Immature natural killer cell (primary cell): ENCODE data around the gene WDR55. TPM values are rescaled to one million over a fixed set of nuclear protein-coding genes. Genes with fewer than 3 reads are reported as not detected.
"Not testable (repeated sequence)": the region's sequence is repeated elsewhere in the genome, so short reads cannot be mapped to it uniquely, and the experiment has no call there.

Experiments
- DNase-seq, 3 donors: peaks; one replicate each; pipeline ENCODE4 v3.0.0; 2022; ENCODE audit warnings: mixed read lengths in 1 of 3
- H3K27ac Mint-ChIP-seq, 6 donors: one replicate each; pipeline ENCODE4 v1.8.0; 2020; ENCODE audit warnings: mixed read lengths in 6 of 6, mild to moderate bottlenecking in 5 of 6, inconsistent platforms in 4 of 6, moderate library complexity in 3 of 6
- H3K27me3 Mint-ChIP-seq, 3 donors: one replicate each; pipeline ENCODE4 v1.8.0; 2020 to 2021; ENCODE audit warnings: low read depth in 3 of 3, mild to moderate bottlenecking in 3 of 3, mixed read lengths in 3 of 3, moderate library complexity in 3 of 3, inconsistent platforms in 1 of 3
- H3K36me3 Mint-ChIP-seq, 3 donors: one replicate each; pipeline ENCODE4 v1.8.0; 2020; ENCODE audit warnings: mixed read lengths in 3 of 3, inconsistent platforms in 2 of 3, mild to moderate bottlenecking in 2 of 3
- H3K4me1 Mint-ChIP-seq, 2 donors: one replicate each; pipeline ENCODE4 v1.8.0; 2020; ENCODE audit warnings: inconsistent platforms in 2 of 2, mild to moderate bottlenecking in 2 of 2, mixed read lengths in 2 of 2, moderate library complexity in 1 of 2
- H3K4me3 Mint-ChIP-seq, 5 donors: one replicate each; pipeline ENCODE4 v1.8.0; 2020; ENCODE audit warnings: mild to moderate bottlenecking in 5 of 5, mixed read lengths in 5 of 5, inconsistent platforms in 3 of 5, moderate library complexity in 3 of 5
- H3K9me3 Mint-ChIP-seq, 6 donors: one replicate each; pipeline ENCODE4 v1.8.0; 2020; ENCODE audit warnings: mild to moderate bottlenecking in 6 of 6, mixed read lengths in 6 of 6, inconsistent platforms in 4 of 6, moderate library complexity in 3 of 6
- polyA plus RNA-seq, 3 donors: library from polyadenylated mRNA; unstranded; fragments of 300-500 nt; fragmentation: Illumina TruSeq; gene quantifications; one replicate each; pipeline ENCODE4 v1.2.3, GENCODE V29; 2021

The WDR55 gene
- 10 to 100 TPM; 11.0 to 20.2 (median 13.6) TPM for polyA plus RNA-seq

DNA sequence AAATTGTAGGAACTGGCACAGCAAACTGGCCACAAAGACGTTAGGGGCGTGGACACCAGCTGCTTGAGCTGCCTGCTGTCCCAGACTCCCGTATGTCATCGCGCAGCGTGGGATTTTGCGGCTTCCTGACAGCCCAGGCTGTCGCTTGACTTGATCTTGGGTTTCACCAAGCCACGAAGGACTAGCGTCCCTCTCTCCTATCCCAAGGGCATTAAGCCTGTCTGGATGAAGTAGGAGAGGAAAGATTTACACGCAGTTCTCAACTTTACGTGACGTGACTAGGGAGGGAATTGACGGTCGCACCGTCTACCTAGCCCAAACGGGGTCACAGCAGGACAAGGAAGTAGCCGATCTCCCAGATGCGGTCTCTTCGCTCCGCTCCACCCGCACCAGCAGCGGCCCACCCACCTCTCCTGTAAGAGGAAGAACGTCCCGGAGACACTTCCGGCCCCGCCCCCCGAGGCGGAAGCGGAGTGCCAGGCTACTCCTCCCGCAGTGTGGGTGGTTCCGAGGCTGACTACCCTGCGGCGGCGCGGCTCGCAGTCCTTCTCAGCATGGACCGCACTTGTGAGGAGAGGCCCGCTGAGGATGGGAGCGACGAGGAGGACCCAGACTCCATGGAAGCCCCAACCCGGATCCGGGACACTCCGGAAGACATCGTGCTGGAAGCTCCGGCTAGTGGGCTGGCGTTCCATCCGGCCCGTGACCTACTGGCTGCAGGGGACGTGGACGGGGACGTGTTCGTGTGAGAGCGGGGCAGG lies at the start of gene WDR55:
Gene WDR55, plus strand, starts transcription at position 546 of the 761 bp plus-strand sequence. Its CDS starts 9 bp downstream, at position 555.
- no peaks in the 10 kb centered on the region for H3K9me3 Mint-ChIP-seq
- peaks cover 39 to 47% of the 10 kb centered on the region in 2 donors for H3K4me1 Mint-ChIP-seq
- H3K4me3 Mint-ChIP-seq: peak within 1 kb of the TSS; percentile 97 to 99 (median 98)
- H3K36me3 Mint-ChIP-seq: peaks cover 15 to 45% (median 20%) of the 10 kb centered on the region in 3 donors
- peaks cover 11 to 18% (median 16%) of the 10 kb centered on the region in 3 donors for H3K27me3 Mint-ChIP-seq
- peak; percentile 93 to 94 (median 94) for DNase-seq
- H3K27ac Mint-ChIP-seq: peak within 1 kb of the TSS; percentile 96 to 99 (median 99)

DNA sequence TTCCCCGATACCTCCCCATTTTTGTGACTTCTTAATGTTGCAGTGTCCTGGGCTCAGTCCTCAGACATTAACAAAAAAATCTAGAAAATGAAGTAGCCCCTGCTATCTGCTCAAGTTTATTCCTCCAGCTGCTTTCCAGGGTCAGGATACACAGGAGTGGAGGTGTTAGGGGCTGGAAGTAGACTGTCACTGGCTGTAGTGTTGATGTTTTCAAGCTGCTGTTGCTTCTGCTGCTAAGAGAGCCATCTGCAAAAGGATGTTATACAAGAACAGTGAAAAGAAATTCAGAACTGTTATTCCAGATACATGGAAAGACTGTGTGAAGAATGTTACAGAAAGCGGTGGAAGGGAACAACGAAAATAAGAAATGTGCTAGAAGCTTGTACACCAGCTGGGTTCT lies 42.4 kb upstream of the WDR55 start:
- Mint-ChIP-seq H3K4me1 (no peaks in the 10 kb centered on the region), H3K36me3 (no peaks in the 10 kb centered on the region), H3K27ac (no peak overlapping the region), H3K9me3 (no peaks in the 10 kb centered on the region), H3K4me3 (no peak overlapping the region), H3K27me3 (peaks cover 0 to 11% (median 6%) of the 10 kb centered on the region in 3 donors)
- DNase-seq: no peak

- H3K9me3 Mint-ChIP-seq, H3K36me3 Mint-ChIP-seq, H3K4me1 Mint-ChIP-seq, H3K4me3 Mint-ChIP-seq, DNase-seq, H3K27ac Mint-ChIP-seq: not testable (repeated sequence)
- peaks cover 0 to 12% (median 2%) of the 10 kb centered on the region in 3 donors for H3K27me3 Mint-ChIP-seq
These were observed 41.6 kb upstream of the WDR55 start for GRCh38 chr5:140623061-140623460.

DNA sequence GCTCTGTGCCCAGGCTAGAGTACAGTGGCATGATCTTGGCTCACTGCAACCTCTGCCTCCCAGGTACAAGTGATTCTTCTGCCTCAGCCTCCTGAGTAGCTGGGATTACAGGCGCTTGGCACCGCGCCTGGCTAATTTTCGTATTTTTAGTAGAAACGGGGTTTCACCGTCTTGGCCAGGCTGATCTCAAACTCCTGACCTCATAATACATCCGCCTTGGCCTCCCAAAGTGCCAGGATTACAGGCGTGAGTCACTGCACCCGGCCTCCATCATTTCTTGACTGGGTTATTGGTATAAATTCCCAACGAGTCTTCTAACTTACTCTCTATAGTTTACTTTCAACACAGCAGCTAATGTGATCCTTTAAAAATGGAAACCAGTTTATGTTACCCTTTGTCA lies 39.8 kb upstream of the WDR55 start:
- DNase-seq, H3K4me1 Mint-ChIP-seq, H3K9me3 Mint-ChIP-seq, H3K27ac Mint-ChIP-seq, H3K36me3 Mint-ChIP-seq, H3K4me3 Mint-ChIP-seq: not testable (repeated sequence)
- H3K27me3 Mint-ChIP-seq: peaks cover 0 to 13% (median 0%) of the 10 kb centered on the region in 3 donors

DNA sequence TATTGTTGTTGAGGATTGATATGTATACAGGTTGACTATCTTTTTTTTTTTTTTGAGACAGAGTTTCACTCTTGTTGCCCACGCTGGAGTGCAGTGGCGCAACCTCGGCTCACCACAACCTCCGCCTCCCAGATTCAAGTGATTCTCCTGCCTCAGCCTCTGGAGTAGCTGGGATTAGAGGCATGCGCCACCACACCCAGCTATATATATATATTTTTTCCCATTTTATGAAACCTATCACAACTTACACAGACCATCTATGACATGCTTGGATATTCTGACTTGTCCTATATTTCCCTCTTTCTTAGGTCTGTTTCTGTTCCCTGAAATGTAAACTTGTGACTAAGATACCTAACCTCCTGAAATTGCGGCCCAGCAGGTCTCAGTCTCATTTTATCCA lies 36.7 kb upstream of the WDR55 start:
- peaks cover 0 to 15% (median 0%) of the 10 kb centered on the region in 3 donors for H3K27me3 Mint-ChIP-seq
- H3K4me3 Mint-ChIP-seq: no peak overlapping the region
- no peak for DNase-seq
- peaks cover 14 to 22% of the 10 kb centered on the region in 2 donors for H3K4me1 Mint-ChIP-seq
- no peak overlapping the region for H3K27ac Mint-ChIP-seq
- H3K36me3 Mint-ChIP-seq: no peaks in the 10 kb centered on the region
- peaks cover 0 to 1% (median 0%) of the 10 kb centered on the region in 6 donors for H3K9me3 Mint-ChIP-seq

GRCh38 chr5:140628711-140629110 lies 36.0 kb upstream of the WDR55 start:
- Mint-ChIP-seq H3K4me3 (no peak overlapping the region), H3K27ac (no peak overlapping the region), H3K36me3 (no peaks in the 10 kb centered on the region), H3K27me3 (peaks cover 0 to 15% (median 0%) of the 10 kb centered on the region in 3 donors), H3K9me3 (peaks cover 0 to 1% (median 0%) of the 10 kb centered on the region in 6 donors), H3K4me1 (peaks cover 20 to 28% of the 10 kb centered on the region in 2 donors)
- no peak for DNase-seq

DNA sequence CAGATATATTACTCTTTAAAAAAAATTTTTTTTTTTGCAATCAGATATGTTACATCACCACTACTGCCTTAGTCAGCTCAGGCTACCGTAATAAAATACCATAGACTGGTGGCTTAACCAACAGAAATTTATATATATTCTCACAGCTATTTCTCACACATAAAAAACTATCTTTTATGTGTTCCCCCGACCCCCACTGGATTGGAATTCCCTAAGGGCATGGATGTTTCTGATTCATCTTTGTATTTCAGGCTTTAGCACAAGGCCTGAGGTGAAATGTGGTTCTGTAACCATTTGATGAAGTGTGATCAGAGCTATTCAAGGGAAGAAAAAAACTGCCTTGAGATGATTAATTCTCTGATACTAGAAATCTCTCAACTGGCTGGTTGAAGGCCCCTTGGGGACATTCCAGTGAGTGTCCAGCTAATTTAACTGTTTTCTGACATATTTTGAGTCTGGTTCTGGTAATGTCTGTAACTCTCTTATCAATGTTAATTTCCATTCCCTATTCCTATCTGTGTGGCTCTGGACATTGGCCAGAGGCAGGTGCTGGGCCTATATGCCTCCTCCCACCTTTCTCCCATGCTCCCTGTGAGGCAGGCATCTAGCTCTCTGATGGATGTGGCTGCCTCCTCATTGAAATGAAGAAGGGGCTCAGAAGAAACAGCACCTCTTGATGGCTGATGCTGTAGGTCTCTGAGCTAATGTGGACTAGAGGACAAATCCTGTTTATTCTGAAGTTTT lies 34.2 kb upstream of the WDR55 start:
- Mint-ChIP-seq H3K27ac (peak overlapping the region in 1 of 6 donors; percentile 60), H3K36me3 (no peaks in the 10 kb centered on the region), H3K4me1 (peaks cover 23 to 28% of the 10 kb centered on the region in 2 donors), H3K9me3 (peaks cover 0 to 1% (median 0%) of the 10 kb centered on the region in 6 donors), H3K4me3 (peak overlapping the region in 2 of 5 donors; percentile 43 to 77), H3K27me3 (peaks cover 0 to 12% (median 0%) of the 10 kb centered on the region in 3 donors)
- no peak for DNase-seq

DNA sequence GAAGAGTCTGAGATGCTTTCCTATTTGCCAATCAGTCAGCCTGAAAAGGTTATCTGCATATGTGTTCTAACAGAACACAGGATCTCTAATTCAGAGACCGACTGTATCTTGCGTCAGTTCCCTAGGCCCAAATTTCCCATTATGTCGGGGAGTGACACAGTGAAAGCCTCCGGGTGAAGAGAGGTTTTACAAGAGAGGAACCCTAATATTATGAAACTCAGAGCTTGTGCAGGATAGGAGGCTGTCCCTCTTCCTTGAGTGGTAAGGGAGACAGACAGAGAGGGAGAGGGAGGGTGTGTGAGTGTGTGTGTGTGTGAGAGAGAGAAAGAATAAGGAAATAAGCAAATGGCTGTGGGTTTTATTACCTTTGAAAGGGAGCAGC lies 33.7 kb upstream of the WDR55 start:
- Mint-ChIP-seq H3K4me3 (peak overlapping the region; percentile 31 to 89 (median 69)), H3K27me3 (peaks cover 0 to 12% (median 0%) of the 10 kb centered on the region in 3 donors), H3K4me1 (peaks cover 23 to 28% of the 10 kb centered on the region in 2 donors), H3K9me3 (peaks cover 0 to 1% (median 0%) of the 10 kb centered on the region in 6 donors), H3K36me3 (no peaks in the 10 kb centered on the region), H3K27ac (peak overlapping the region in 1 of 6 donors; percentile 60)
- DNase-seq: no peak

DNA sequence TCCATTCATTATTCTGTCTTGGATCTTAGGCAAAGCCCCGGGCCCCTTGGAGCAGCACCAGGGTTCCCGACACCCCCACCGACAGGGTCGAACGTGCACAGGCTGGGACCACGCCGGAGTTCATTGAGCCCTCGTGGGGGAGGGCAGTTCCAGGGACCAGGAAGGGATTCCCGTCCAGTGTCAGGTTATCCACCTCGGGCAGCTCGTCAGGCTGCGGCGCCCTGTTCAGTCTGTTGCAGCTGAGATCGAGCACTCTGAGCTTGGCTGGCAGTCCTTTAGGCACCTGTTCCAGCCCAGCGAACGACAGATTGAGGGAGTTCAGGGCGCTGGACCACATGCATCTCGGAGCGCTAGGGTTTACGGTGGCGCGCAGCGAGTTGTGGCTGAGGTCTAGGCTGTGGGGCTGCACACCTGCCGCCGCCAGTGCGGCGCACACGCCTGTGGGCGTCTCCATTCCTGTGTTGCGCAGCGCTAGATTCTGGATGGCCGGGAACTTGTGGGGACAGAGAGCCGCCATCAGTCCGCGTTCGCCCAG lies 32.8 kb upstream of the WDR55 start:
- H3K27me3 Mint-ChIP-seq: peaks cover 0 to 12% (median 0%) of the 10 kb centered on the region in 3 donors
- peak overlapping the region in 4 of 6 donors; percentile 20 to 82 (median 50) for H3K27ac Mint-ChIP-seq
- no peak for DNase-seq

GRCh38 chr5:140632366-140633020 lies 32.2 kb upstream of the WDR55 start:
- peaks cover 0 to 1% (median 0%) of the 10 kb centered on the region in 6 donors for H3K9me3 Mint-ChIP-seq
- DNase-seq: peak; percentile 49 to 58 (median 51)
- peak overlapping the region; percentile 49 to 83 (median 60) for H3K27ac Mint-ChIP-seq
- H3K36me3 Mint-ChIP-seq: no peaks in the 10 kb centered on the region
- peaks cover 23 to 28% of the 10 kb centered on the region in 2 donors for H3K4me1 Mint-ChIP-seq
- peaks cover 0 to 12% (median 0%) of the 10 kb centered on the region in 3 donors for H3K27me3 Mint-ChIP-seq
- H3K4me3 Mint-ChIP-seq: peak overlapping the region; percentile 89 to 94 (median 91)

More for the DNA sequence above, 32.8 kb upstream of the WDR55 start:
- H3K36me3 Mint-ChIP-seq: no peaks in the 10 kb centered on the region
- H3K9me3 Mint-ChIP-seq: peaks cover 0 to 1% (median 0%) of the 10 kb centered on the region in 6 donors
- H3K4me1 Mint-ChIP-seq: peaks cover 23 to 28% of the 10 kb centered on the region in 2 donors
- H3K4me3 Mint-ChIP-seq: peak overlapping the region; percentile 89 to 94 (median 91)

- no peaks in the 10 kb centered on the region for H3K9me3 Mint-ChIP-seq
- no peaks in the 10 kb centered on the region for H3K36me3 Mint-ChIP-seq
- H3K27ac Mint-ChIP-seq: peak within 1 kb of the TSS; percentile 49 to 83 (median 60)
- peak within 1 kb of the TSS; percentile 89 to 94 (median 91) for H3K4me3 Mint-ChIP-seq
- H3K4me1 Mint-ChIP-seq: peaks cover 23 to 29% of the 10 kb centered on the region in 2 donors
- peaks cover 0 to 11% (median 0%) of the 10 kb centered on the region in 3 donors for H3K27me3 Mint-ChIP-seq
- no peak for DNase-seq
These were observed 31.7 kb upstream of the WDR55 start, which contains the start of gene CD14 for GRCh38 chr5:140633021-140633471. Gene CD14 (minus strand): TSS chr5:140633175. CDS start chr5:140633071, 104 bp downstream.

DNA sequence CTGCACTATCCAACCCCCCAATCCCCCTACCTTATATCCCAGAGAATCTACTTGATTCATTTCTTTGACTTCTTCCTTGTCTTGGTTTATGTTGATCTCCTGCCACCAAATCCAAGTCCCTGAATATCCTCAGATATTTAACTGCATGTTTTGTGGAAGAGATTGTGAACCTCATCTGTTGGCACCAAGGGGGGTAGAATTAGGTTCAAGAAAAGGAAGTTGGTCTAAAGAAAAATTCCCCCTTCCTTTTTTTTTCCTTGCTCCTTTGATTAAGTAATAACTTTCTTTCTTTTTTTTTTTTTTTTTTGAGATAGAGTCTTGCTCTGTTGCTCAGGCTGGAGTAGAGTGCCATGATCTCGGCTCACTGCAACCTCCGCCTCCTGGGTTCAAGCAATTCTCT lies 31.2 kb upstream of the WDR55 start:
- no peaks in the 10 kb centered on the region for H3K36me3 Mint-ChIP-seq
- H3K9me3 Mint-ChIP-seq: no peaks in the 10 kb centered on the region
- H3K4me3 Mint-ChIP-seq: peak overlapping the region; percentile 89 to 94 (median 91)
- H3K27me3 Mint-ChIP-seq: peaks cover 0 to 10% (median 0%) of the 10 kb centered on the region in 3 donors
- no peak for DNase-seq
- peaks cover 26 to 34% of the 10 kb centered on the region in 2 donors for H3K4me1 Mint-ChIP-seq
- H3K27ac Mint-ChIP-seq: peak overlapping the region in 3 of 6 donors; percentile 65 to 83 (median 80)

- peak overlapping the region in 4 of 5 donors; percentile 23 to 54 (median 28) for H3K4me3 Mint-ChIP-seq
- H3K27me3 Mint-ChIP-seq: peaks cover 0 to 10% (median 0%) of the 10 kb centered on the region in 3 donors
- no peaks in the 10 kb centered on the region for H3K36me3 Mint-ChIP-seq
- DNase-seq: no peak
- H3K27ac Mint-ChIP-seq: peak overlapping the region in 1 of 6 donors; percentile 23
- no peaks in the 10 kb centered on the region for H3K9me3 Mint-ChIP-seq
- peaks cover 32 to 40% of the 10 kb centered on the region in 2 donors for H3K4me1 Mint-ChIP-seq
These were observed 30.6 kb upstream of the WDR55 start for GRCh38 chr5:140634103-140634502.
